SKM-1 (cell line): ENCODE measurements around the gene SIGLEC14.

Experiments
- DNase-seq: peaks from one replicate; lab custom pipeline; 2025; ENCODE audit not compliant: unreplicated experiment; lab: John Stamatoyannopoulos, UW

Gene SIGLEC14

DNA sequence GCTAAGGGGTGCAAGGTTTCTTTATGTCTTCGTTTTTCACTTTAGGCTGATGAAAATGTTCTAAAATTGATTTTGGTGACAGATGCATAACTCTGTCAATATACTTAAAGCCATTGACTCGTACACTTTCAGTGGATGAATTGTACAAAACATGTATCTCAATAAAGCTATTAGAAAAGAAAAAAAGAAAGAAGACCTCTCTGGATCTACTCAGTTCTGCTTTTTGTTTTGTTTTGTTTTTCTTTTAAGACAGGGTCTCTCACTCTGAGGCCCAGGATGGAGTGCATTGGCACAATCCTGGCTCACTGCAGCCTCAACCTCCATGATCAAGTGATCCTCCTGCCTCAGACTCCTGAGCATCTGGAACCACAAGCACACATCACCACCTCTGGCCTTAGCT is 19.9 kb downstream of the SIGLEC14 start:
- DNase-seq, result no peak

DNA sequence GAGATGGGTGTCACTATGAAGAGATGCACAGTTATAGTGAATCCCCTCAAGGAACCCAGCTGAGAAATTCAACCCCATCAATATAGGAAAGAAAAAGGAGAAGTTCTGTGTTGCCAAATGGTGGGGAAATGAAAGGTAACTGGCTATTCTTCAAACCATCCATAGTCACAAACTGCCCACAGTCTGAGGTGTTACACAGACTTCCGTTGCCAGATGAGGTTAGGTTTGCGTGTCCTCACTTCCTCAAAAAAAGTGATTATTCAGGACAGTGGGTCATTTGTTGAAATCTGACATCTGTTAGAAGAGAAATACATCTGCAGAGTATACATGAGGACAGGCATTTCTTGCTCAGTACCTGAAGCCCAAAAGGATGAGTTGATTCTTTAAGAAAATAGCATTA is 25.4 kb downstream of the SIGLEC14 start:
- peak; percentile 73 for DNase-seq

DNA sequence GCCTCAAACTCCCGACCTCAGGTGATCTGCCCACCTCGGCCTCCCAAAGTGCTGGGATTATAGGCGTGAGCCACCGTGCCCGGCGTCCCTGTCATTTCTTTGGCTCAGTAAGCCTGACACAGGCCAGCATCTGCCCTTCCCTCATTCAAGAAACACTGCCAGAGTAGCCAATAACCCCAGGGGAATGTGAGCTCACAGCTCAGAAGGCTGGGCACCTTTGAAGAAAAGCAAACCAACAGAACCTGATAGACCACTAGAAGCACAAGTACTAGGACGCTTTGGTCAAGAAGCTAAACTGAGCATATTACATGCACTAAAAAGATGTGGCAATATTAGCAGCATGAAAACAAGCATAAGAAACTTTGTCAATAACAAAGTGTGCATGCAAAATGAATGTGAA is 30.6 kb downstream of the SIGLEC14 start:
- DNase-seq, result no peak

DNA sequence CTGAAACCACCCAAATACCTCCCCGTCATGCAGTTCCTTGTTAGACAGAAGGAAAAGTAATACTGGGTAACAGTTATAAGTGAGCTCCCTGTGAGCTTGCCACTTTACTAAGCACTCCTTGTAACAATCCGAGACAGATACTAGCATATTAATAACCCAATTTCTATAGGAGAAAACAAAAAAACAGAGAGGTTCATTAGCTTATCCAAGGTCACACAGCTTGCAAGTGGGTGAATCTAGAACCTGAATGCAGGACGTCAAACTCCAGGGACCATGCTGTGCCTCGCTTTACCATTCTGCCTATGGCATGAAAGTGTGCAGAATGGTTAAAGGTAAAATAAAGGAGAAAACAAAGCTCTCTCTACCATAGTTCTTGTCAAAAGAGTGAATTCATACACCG is 31.8 kb downstream of the SIGLEC14 start:
- DNase-seq, result no peak

GRCh38 chr19:51610576-51610975 is 36.0 kb downstream of the SIGLEC14 start:
- no peak for DNase-seq

GRCh38 chr19:51607920-51608562 is 38.6 kb downstream of the SIGLEC14 start:
- DNase-seq, result no peak

GRCh38 chr19:51607077-51607476 is 39.5 kb downstream of the SIGLEC14 start:
- DNase-seq, result no peak

DNA sequence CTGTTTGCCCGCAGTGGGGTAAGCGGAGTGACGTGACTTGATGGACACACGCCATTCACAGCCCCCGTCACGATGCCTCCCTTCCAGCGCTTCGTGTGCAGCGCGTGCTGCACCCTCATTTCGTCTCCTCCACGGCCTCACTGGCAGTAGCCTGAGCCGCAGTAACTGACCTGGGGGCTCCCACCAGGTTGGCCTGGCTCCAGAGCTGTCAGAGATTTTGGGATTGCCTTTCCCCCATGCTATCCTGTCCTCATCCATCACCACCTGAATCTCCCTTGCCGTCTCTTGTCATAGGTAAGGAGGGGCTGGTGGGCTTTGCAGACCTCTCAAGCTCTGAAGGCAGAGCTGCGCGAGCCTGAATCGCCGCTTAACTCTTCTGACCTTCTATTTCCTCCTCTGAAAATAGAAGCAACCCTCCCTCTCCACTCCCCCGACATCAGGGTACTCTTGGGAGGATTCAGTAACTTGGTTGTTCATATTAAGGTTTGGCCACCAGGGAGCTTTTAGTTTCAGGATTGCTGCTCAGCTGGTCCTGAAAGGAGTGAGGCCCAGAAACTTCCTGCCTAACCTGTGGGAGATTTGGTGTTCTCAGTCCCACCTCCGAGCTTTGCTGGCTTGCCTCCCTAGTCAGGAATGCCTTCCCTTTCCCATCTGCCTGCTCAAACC is 44.3 kb downstream of the SIGLEC14 start:
- DNase-seq, result no peak

GRCh38 chr19:51600940-51601580 is 45.6 kb downstream of the SIGLEC14 start:
- DNase-seq, result no peak

GRCh38 chr19:51599084-51599483 is 47.5 kb downstream of the SIGLEC14 start:
- no peak for DNase-seq

- DNase-seq, result no peak
Measured at GRCh38 chr19:51598159-51598915, 48.3 kb downstream of the SIGLEC14 start.

GRCh38 chr19:51595190-51596175 is 51.1 kb downstream of the SIGLEC14 start:
- DNase-seq, result no peak

DNA sequence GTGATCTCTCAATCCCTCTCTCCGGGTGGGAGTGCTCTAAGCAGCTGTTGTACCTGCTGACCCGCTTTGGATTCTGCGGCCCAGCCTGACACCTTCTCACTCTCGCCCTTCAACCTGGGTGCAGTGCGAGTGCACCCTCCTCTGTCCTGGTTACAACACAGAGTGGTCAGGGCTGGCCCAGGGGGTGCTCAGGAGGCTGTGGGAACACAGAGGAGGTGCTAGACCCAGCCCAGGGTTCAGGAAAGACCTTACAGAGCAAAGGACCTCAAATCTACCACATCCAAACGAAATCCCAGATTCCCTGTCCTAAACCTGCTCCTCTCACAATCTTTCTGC is 51.9 kb downstream of the SIGLEC14 start:
- no peak for DNase-seq

DNA sequence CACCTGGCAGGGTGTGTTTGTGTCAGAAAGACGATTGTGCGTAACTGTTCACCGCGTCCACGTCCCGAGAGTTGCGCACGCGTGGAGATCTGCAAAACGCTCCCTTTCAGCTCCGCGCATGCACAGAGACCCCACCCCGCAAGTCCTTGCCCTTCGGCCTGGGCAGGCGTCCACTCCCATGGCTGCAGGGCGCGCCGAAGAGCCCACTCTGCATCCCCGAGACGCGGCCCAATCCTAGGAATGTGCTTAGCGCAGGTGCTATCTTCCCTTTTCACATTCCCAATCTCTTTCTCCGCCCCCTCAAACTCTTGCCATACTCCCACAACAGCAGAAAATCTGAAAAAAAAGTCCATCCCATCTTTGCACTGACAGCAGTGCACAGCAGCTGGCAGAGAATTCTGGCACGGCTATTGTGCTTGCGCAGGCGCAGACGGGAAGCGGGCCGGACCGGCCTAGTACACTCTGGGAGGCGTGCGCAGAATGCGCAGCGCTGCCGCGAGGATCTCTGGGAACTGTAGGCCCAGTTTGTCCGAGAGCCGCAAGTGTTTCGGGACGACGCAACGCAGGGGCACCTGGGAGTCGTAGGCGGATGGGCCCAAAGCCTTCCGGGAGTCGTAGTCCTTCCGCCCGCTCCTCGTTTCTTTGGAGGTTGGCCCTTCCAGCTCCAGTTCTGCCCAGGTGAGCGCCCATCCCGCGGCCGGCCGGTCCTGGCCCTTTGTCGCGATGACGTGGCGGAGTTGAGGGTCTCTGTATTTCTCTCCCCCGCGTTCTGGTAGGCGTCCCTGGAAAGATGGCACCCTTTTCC is 52.5 kb downstream of the SIGLEC14 start:
- DNase-seq, result peak; percentile 77

- DNase-seq, result no peak
Measured at GRCh38 chr19:51593138-51593890, 53.3 kb downstream of the SIGLEC14 start.
